Testis (tissue), 2 donors: ENCODE data around the gene GPX7.

Experiments
- POLR2A ChIP-seq: fragments of 450-650 bp; IDR thresholded peaks from one replicate; pipeline ENCODE4 v1.6.1; 2017; ENCODE audit warnings: antibody characterized with exemption, mild to moderate bottlenecking, moderate library complexity
- TF ChIP-seq, protein P1 (sequence below), 3 experiments: fragments of 450-650 bp in 2 of 3; fragments of 200-600 bp in 1 of 3; sonication (generic) in 1 of 3; IDR thresholded peaks; one replicate each; pipeline ENCODE4 v1.5.1; 2016 to 2019; ENCODE audit warnings: antibody characterized with exemption in 3 of 3, mild to moderate bottlenecking in 2 of 3, moderate library complexity in 1 of 3

DNA sequence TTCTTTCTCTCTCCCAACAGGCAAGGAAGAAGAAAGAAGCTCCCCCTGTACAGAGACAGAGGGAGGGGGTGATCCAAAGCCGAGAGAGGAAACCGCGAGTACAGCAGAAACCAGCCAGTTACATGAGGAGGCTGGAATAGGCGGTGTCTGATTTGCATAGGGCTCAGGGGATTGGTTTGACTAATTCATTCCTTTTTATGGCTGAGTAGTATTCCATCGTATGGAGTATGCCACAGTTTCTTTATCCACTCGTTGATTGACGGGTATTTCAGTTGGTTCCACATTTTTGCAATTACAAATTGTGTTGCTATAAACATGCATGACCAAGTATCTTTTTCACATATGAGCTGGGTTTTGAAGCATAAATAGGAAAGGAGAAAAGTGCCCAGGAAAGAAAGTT, 3.4 kb upstream of the GPX7 start:
- TF ChIP-seq, protein P1, sequence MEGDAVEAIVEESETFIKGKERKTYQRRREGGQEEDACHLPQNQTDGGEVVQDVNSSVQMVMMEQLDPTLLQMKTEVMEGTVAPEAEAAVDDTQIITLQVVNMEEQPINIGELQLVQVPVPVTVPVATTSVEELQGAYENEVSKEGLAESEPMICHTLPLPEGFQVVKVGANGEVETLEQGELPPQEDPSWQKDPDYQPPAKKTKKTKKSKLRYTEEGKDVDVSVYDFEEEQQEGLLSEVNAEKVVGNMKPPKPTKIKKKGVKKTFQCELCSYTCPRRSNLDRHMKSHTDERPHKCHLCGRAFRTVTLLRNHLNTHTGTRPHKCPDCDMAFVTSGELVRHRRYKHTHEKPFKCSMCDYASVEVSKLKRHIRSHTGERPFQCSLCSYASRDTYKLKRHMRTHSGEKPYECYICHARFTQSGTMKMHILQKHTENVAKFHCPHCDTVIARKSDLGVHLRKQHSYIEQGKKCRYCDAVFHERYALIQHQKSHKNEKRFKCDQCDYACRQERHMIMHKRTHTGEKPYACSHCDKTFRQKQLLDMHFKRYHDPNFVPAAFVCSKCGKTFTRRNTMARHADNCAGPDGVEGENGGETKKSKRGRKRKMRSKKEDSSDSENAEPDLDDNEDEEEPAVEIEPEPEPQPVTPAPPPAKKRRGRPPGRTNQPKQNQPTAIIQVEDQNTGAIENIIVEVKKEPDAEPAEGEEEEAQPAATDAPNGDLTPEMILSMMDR (IDR thresholded peaks at IDR 0.05): no peak
- TF ChIP-seq POLR2A: no peak
